Measurements from ENCODE around the gene LYRM2. TPM values are rescaled to one million over a fixed set of nuclear protein-coding genes. Genes with fewer than 3 reads are reported as not detected.

LYRM2 gene
- total and polyA plus RNA-seq, 2 experiments from 2014 or later: 14.1 to 59.5 TPM

GRCh38 chr6:89670935-89671565 lies 32.5 kb upstream of the LYRM2 start:
- Histone ChIP-seq H3K36me3 (peaks cover 72% of the 10 kb centered on the region), H3K9me3 (ENCODE audit: low read depth) (no peaks in the 10 kb centered on the region), H3K27ac (no peak overlapping the region), H3K27me3 (no peaks in the 10 kb centered on the region), H3K4me3 (no peak overlapping the region), H3K4me1 (ENCODE audit: low read depth) (no peaks in the 10 kb centered on the region)
- no peak for TF ChIP-seq CTCF (IDR thresholded peaks at IDR 0.05; ENCODE audit: low read depth, low read length)
- no peak for DNase-seq (ENCODE audit: low read depth in 1 of 2, low spot score in 1 of 2)

- peak in 1 of 2 donors; percentile 63 for DNase-seq (ENCODE audit: low read depth in 1 of 2, low spot score in 1 of 2)
- H3K36me3 ChIP-seq: peaks cover 70% of the 10 kb centered on the region
- no peak overlapping the region for H3K4me3 ChIP-seq
- no peaks in the 10 kb centered on the region for H3K4me1 ChIP-seq (ENCODE audit: low read depth)
- H3K27me3 ChIP-seq: no peaks in the 10 kb centered on the region
- no peak overlapping the region for H3K27ac ChIP-seq
- TF ChIP-seq CTCF (IDR thresholded peaks at IDR 0.05; ENCODE audit: low read depth, low read length): no peak
- no peaks in the 10 kb centered on the region for H3K9me3 ChIP-seq (ENCODE audit: low read depth)
Observed at GRCh38 chr6:89669002-89669401, 30.5 kb upstream of the LYRM2 start.

- no peak overlapping the region for H3K27ac ChIP-seq
- peaks cover 60% of the 10 kb centered on the region for H3K36me3 ChIP-seq
- H3K4me3 ChIP-seq: no peak overlapping the region
- DNase-seq (ENCODE audit: low read depth in 1 of 2, low spot score in 1 of 2): peak in 1 of 2 donors; percentile 54
- no peaks in the 10 kb centered on the region for H3K4me1 ChIP-seq (ENCODE audit: low read depth)
- no peaks in the 10 kb centered on the region for H3K9me3 ChIP-seq (ENCODE audit: low read depth)
- H3K27me3 ChIP-seq: no peaks in the 10 kb centered on the region
- TF ChIP-seq CTCF (IDR thresholded peaks at IDR 0.05; ENCODE audit: low read depth, low read length): no peak
Observed at GRCh38 chr6:89667872-89668556, 29.5 kb upstream of the LYRM2 start.

- TF ChIP-seq CTCF (IDR thresholded peaks at IDR 0.05; ENCODE audit: low read depth, low read length): no peak
- Histone ChIP-seq H3K4me1 (ENCODE audit: low read depth) (no peaks in the 10 kb centered on the region), H3K36me3 (peaks cover 65% of the 10 kb centered on the region), H3K4me3 (no peak overlapping the region), H3K27ac (no peak overlapping the region), H3K27me3 (no peaks in the 10 kb centered on the region), H3K9me3 (ENCODE audit: low read depth) (no peaks in the 10 kb centered on the region)
- DNase-seq (ENCODE audit: low read depth in 1 of 2, low spot score in 1 of 2): no peak
Observed at GRCh38 chr6:89662659-89663223, 24.2 kb upstream of the LYRM2 start.

GRCh38 chr6:89661559-89661958 lies 23.0 kb upstream of the LYRM2 start:
- peaks cover 64% of the 10 kb centered on the region for H3K36me3 ChIP-seq
- H3K4me3 ChIP-seq: no peak overlapping the region
- no peak for DNase-seq (ENCODE audit: low read depth in 1 of 2, low spot score in 1 of 2)
- H3K27me3 ChIP-seq: no peaks in the 10 kb centered on the region
- H3K27ac ChIP-seq: no peak overlapping the region
- H3K9me3 ChIP-seq (ENCODE audit: low read depth): no peaks in the 10 kb centered on the region
- H3K4me1 ChIP-seq (ENCODE audit: low read depth): no peaks in the 10 kb centered on the region
- no peak for TF ChIP-seq CTCF (IDR thresholded peaks at IDR 0.05; ENCODE audit: low read depth, low read length)

All from cardiac muscle cell (in vitro differentiated cells and primary cell).